HG02870 (cell line): ENCODE measurements around the gene GTF3C5.

ENCODE experiments used
- ATAC-seq: cut with Tn5 transposase; IDR thresholded peaks from one replicate; pipeline ENCODE4 v1.9.1; 2021; ENCODE audit warnings: mild to moderate bottlenecking, moderate library complexity; ENCODE audit not compliant: unreplicated experiment

The GTF3C5 gene

GRCh38 chr9:133104718-133105460 lies 74.1 kb downstream of the GTF3C5 start:
- no peak for ATAC-seq

- no peak for ATAC-seq
These were observed 74.6 kb downstream of the GTF3C5 start for GRCh38 chr9:133105461-133105770.

- ATAC-seq = no peak
These were observed 75.9 kb downstream of the GTF3C5 start for GRCh38 chr9:133106511-133107244.

- ATAC-seq = no peak
These were observed 76.5 kb downstream of the GTF3C5 start for GRCh38 chr9:133107245-133107722.
